IMR-90 (cell line): ENCODE results near the gene MFSD2A. TPM values are rescaled to one million over a fixed set of nuclear protein-coding genes. Genes with fewer than 3 reads are reported as not detected.

Source experiments
- ATAC-seq: fragments of 200-7000 bp; cut with Tn5 transposase; 2 replicates; pipeline ENCODE4 v1.9.1; 2020; ENCODE audit warnings: low read depth, mild to moderate bottlenecking, moderate library complexity
- BruUV-seq: library from RNA; stranded (reverse); fragments of 400-500 nt; replicated peaks from 2 replicates; lab custom pipeline; 2021; lab: Mats Ljungman, UMichigan
- CTCF ChIA-PET: fragments of 300-600 bp; formaldehyde crosslinking; extraction: SDS; loops from one replicate; lab custom pipeline; 2021; ENCODE audit warnings: antibody characterized with exemption; lab: Yijun Ruan, JAX
- POLR2A ChIA-PET: fragments of 300-600 bp; sonication (Branson Sonifier 250); formaldehyde crosslinking; loops from one replicate; lab custom pipeline; 2022; ENCODE audit warnings: antibody characterized with exemption; ENCODE audit not compliant: unreplicated experiment; lab: Charles Lee
- DNase-seq: peaks from one replicate; pipeline ENCODE4 v3.0.0; 2013
- H2AFZ ChIP-seq: replicated peaks from 2 replicates; pipeline ENCODE3; 2013; ENCODE audit warnings: low read length, mild to moderate bottlenecking; ENCODE audit not compliant: poor library complexity
- H2AK5ac ChIP-seq: 2 replicates; pipeline ENCODE4 v1.6.1; 2013; ENCODE audit warnings: low read depth, low read length, inconsistent platforms
- H2AK9ac ChIP-seq: replicated peaks from 2 replicates; pipeline ENCODE3; 2013; ENCODE audit warnings: mild to moderate bottlenecking, low read depth, low read length, moderate library complexity; ENCODE audit not compliant: poor library complexity
- H2BK120ac ChIP-seq: 2 replicates; pipeline ENCODE4 v1.6.1; 2013; ENCODE audit warnings: low read depth, low read length, inconsistent platforms
- H2BK15ac ChIP-seq: 3 replicates; pipeline ENCODE4 v1.6.1; 2013; ENCODE audit warnings: low read depth, low read length, inconsistent platforms
- H2BK20ac ChIP-seq: 2 replicates; pipeline ENCODE4 v1.6.1; 2013; ENCODE audit warnings: low read depth, mild to moderate bottlenecking, inconsistent platforms, low read length, moderate library complexity
- H2BK5ac ChIP-seq: 2 replicates; pipeline ENCODE4 v1.6.1; 2013; ENCODE audit warnings: mild to moderate bottlenecking, low read depth, low read length, inconsistent platforms; ENCODE audit not compliant: poor library complexity, severe bottlenecking
- H3K14ac ChIP-seq: replicated peaks from 2 replicates; pipeline ENCODE4 v1.6.1; 2013; ENCODE audit warnings: low read depth, low read length, inconsistent platforms
- H3K18ac ChIP-seq: 2 replicates; pipeline ENCODE4 v1.6.1; 2013; ENCODE audit warnings: low read depth, low read length, control low read depth
- H3K23ac ChIP-seq: 2 replicates; pipeline ENCODE4 v1.6.1; 2013; ENCODE audit warnings: low read depth, low read length, inconsistent platforms
- H3K27ac ChIP-seq: 2 replicates; pipeline ENCODE4 v1.5.1; 2013; ENCODE audit warnings: mild to moderate bottlenecking, control low read depth, low read length; ENCODE audit not compliant: insufficient read depth
- H3K27me3 ChIP-seq: 2 replicates; pipeline ENCODE4 v1.6.1; 2013; ENCODE audit warnings: low read length; ENCODE audit not compliant: control insufficient read depth, insufficient read depth
- H3K36me3 ChIP-seq: 2 replicates; pipeline ENCODE4 v1.6.1; 2013; ENCODE audit warnings: low read length, mixed read lengths; ENCODE audit not compliant: control insufficient read depth, insufficient read depth
- H3K4ac ChIP-seq: 2 replicates; pipeline ENCODE4 v1.6.1; 2013; ENCODE audit warnings: low read depth, low read length, inconsistent platforms
- H3K4me1 ChIP-seq: 2 replicates; pipeline ENCODE4 v1.6.1; 2013; ENCODE audit warnings: low read length, mixed read lengths; ENCODE audit not compliant: control insufficient read depth, insufficient read depth
- H3K4me2 ChIP-seq: 2 replicates; pipeline ENCODE4 v1.6.1; 2013; ENCODE audit warnings: low read depth, mild to moderate bottlenecking, control low read depth, low read length, moderate library complexity
- H3K4me3 ChIP-seq: 2 replicates; pipeline ENCODE4 v1.5.1; 2013; ENCODE audit warnings: low read depth, mild to moderate bottlenecking, control low read depth, low read length, moderate library complexity; ENCODE audit not compliant: insufficient read depth
- H3K56ac ChIP-seq: 2 replicates; pipeline ENCODE4 v1.6.1; 2013; ENCODE audit warnings: low read length, inconsistent platforms; ENCODE audit not compliant: insufficient read depth; ENCODE audit errors: extremely low read depth
- H3K79me1 ChIP-seq, 2 experiments: 2 replicates each; pipeline ENCODE4 v1.6.1; 2013; ENCODE audit warnings: low read length in 2 of 2, inconsistent platforms in 1 of 2, low read depth in 1 of 2
- H3K9ac ChIP-seq: 2 replicates; pipeline ENCODE4 v1.6.1; 2013; ENCODE audit warnings: low read depth, low read length, control low read depth
- H3K9me1 ChIP-seq: 2 replicates; pipeline ENCODE4 v1.6.1; 2013; ENCODE audit warnings: low read length, inconsistent platforms; ENCODE audit not compliant: insufficient read depth
- H3K9me3 ChIP-seq: 2 replicates; pipeline ENCODE4 v1.6.1; 2013; ENCODE audit warnings: low read length; ENCODE audit not compliant: control insufficient read depth, insufficient read depth
- H4K20me1 ChIP-seq: 2 replicates; pipeline ENCODE4 v1.6.1; 2013; ENCODE audit warnings: low read length, inconsistent platforms; ENCODE audit not compliant: insufficient read depth
- H4K5ac ChIP-seq: 2 replicates; pipeline ENCODE4 v1.6.1; 2013; ENCODE audit warnings: mild to moderate bottlenecking, low read depth, low read length, control low read depth
- H4K8ac ChIP-seq, 2 experiments: 2 replicates each; pipeline ENCODE4 v1.6.1; 2013; ENCODE audit warnings: low read depth in 2 of 2, low read length in 2 of 2, control low read depth in 1 of 2, inconsistent platforms in 1 of 2
- H4K91ac ChIP-seq: 2 replicates; pipeline ENCODE4 v1.6.1; 2013; ENCODE audit warnings: low read depth, low read length, inconsistent platforms; ENCODE audit not compliant: insufficient read depth
- BHLHE40 ChIP-seq: fragments of 150-350 bp; IDR thresholded peaks from 2 replicates; pipeline ENCODE4 v1.6.1; 2016; ENCODE audit warnings: mild to moderate bottlenecking, low read depth, low read length
- CEBPB ChIP-seq: IDR thresholded peaks from 2 replicates; pipeline ENCODE4 v1.6.1; 2012; ENCODE audit warnings: low read depth, low read length, improper control_type of control experiment
- CHD1 ChIP-seq: IDR thresholded peaks from 2 replicates; pipeline ENCODE4 v1.6.1; 2012; ENCODE audit warnings: low read depth, low read length, improper control_type of control experiment
- FOS ChIP-seq: fragments of 150-350 bp; IDR thresholded peaks from 2 replicates; pipeline ENCODE4 v1.6.1; 2016; ENCODE audit warnings: low read depth, low read length
- MAFK ChIP-seq: IDR thresholded peaks from 2 replicates; pipeline ENCODE4 v1.6.1; 2012; ENCODE audit warnings: low read depth, low read length, improper control_type of control experiment
- MAZ ChIP-seq: IDR thresholded peaks from 2 replicates; pipeline ENCODE4 v1.6.1; 2012; ENCODE audit warnings: low read depth, mild to moderate bottlenecking, low read length, improper control_type of control experiment, moderate library complexity, borderline replicate concordance
- MXI1 ChIP-seq: IDR thresholded peaks from 2 replicates; pipeline ENCODE4 v1.6.1; 2012; ENCODE audit warnings: low read depth, mild to moderate bottlenecking, low read length, moderate library complexity, borderline replicate concordance
- NFE2L2 ChIP-seq: fragments of 150-350 bp; IDR thresholded peaks from 2 replicates; pipeline ENCODE4 v1.6.1; 2016; ENCODE audit warnings: low read depth, mild to moderate bottlenecking, low read length
- POLR2A ChIP-seq: IDR thresholded peaks from 2 replicates; pipeline ENCODE4 v1.6.1; 2012; ENCODE audit warnings: mild to moderate bottlenecking, low read depth, low read length
- RAD21 ChIP-seq: IDR thresholded peaks from 2 replicates; pipeline ENCODE4 v1.6.1; 2012; ENCODE audit warnings: low read length, improper control_type of control experiment
- RCOR1 ChIP-seq: IDR thresholded peaks from 2 replicates; pipeline ENCODE4 v1.6.1; 2012; ENCODE audit warnings: mild to moderate bottlenecking, low read length, improper control_type of control experiment; ENCODE audit not compliant: insufficient replicate concordance
- RFX5 ChIP-seq: IDR thresholded peaks from 2 replicates; pipeline ENCODE4 v1.8.0; 2012; ENCODE audit warnings: low read depth, mild to moderate bottlenecking, low read length, moderate library complexity
- SMC3 ChIP-seq: fragments of 150-350 bp; IDR thresholded peaks from 2 replicates; pipeline ENCODE4 v1.6.1; 2016; ENCODE audit warnings: low read depth, mild to moderate bottlenecking, antibody characterized with exemption, low read length, moderate library complexity
- WGBS, 2 experiments: methylation state at CpG; one replicate each; pipeline versions ENCODE4 v1.1.5 to v1.1.7; 2013; ENCODE audit warnings: missing lambda C conversion rate in 2 of 2; ENCODE audit not compliant: insufficient read length in 1 of 2; ENCODE audit errors: extremely low coverage in 2 of 2; 5-methylcytosine and 5-hydroxymethylcytosine counted together
- dilution Hi-C: fragments of 300-500 bp; cut with HindIII; formaldehyde crosslinking; loops from one replicate; pipeline ENCODE4 v1.14.3; 2018; ENCODE audit warnings: low sequenced_read_pairs; ENCODE audit not compliant: unreplicated experiment
- in situ Hi-C: fragments of 300-500 bp; cut with MboI; formaldehyde crosslinking; loops from 3 replicates; pipeline ENCODE4 v1.14.3; 2019; ENCODE audit warnings: low sequenced_read_pairs, inconsistent platforms, mixed read lengths
- intact Hi-C: fragments of 100-400 bp; cut with micrococcal nuclease; formaldehyde crosslinking; loops from 2 replicates; pipeline ENCODE4 v1.10.0; 2022
- polyA plus RNA-seq, 3 experiments: library from polyadenylated mRNA; depleted of rRNA; stranded (reverse); fragments of >200 nt; gene quantifications; 2 replicates each; pipeline ENCODE4 v1.2.3, GENCODE V29; 2012; ENCODE audit warnings: low replicate concordance in 1 of 3
- total RNA-seq: library from RNA; depleted of rRNA; stranded (reverse); fragments of >200 nt; gene quantifications from 2 replicates; pipeline ENCODE4 v1.2.3, GENCODE V29; 2012
- TF ChIP-seq, protein P1 (sequence below): fragments of 150-350 bp; IDR thresholded peaks from 2 replicates; pipeline ENCODE4 v1.6.1; 2017; ENCODE audit warnings: mild to moderate bottlenecking, antibody characterized with exemption, low read length, low read depth
- TF ChIP-seq, protein P2 (sequence below): conservative IDR thresholded peaks from 2 replicates; pipeline ENCODE4 v1.5.1; 2012; ENCODE audit warnings: mild to moderate bottlenecking, low read depth, low read length, improper control_type of control experiment
- TF ChIP-seq, protein P3 (sequence below): fragments of 150-350 bp; IDR thresholded peaks from 2 replicates; pipeline ENCODE4 v1.6.1; 2016; ENCODE audit warnings: low read depth, mild to moderate bottlenecking, low read length, moderate library complexity, borderline replicate concordance

Gene MFSD2A
- total and polyA plus RNA-seq, 2 of the 4 experiments (the other 2 are of a cell fraction) = 5.7 to 7.3 TPM

DNA sequence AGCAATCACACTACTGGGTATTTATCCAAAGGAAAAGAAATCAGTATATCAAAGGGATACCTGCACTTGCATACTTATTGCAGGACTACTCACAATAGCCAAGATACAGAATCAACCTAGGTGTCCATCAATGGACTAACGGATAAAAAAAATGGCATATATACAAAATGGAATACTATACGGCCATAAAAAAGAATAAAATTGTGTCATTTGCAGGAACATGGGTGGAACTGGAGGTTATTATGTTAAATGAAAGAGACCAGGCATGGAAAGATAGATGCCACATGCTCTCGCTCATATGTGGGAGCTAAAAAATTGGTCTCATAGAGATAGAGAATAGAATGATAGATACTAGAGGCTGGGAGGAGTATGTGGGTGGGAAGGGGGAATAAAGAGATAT, 56.3 kb downstream of the MFSD2A start:
- 94% methylated on average over 2 of the region's 3 CpGs; no CpG with 5 or more reads in 1 of the 2 experiments for WGBS, 2 experiments
- Histone ChIP-seq H2AK5ac (no peak overlapping the region), H3K23ac (no peak overlapping the region), H3K4me3 (no peak overlapping the region), H4K91ac (no peak overlapping the region), H3K4me1 (no peaks in the 10 kb centered on the region; the same call in 1 of the 2 replicates), H2BK120ac (no peak overlapping the region), H4K20me1 (no peaks in the 10 kb centered on the region), H3K18ac (no peak overlapping the region), H2BK15ac (no peak overlapping the region), H3K4ac (no peak overlapping the region), H2BK20ac (no peak overlapping the region), H3K14ac (no peak overlapping the region), H2BK5ac (no peak overlapping the region), H4K8ac (no peak overlapping the region), H3K4me2 (no peak overlapping the region), H3K27me3 (no peaks in the 10 kb centered on the region), H3K56ac (no peak overlapping the region), H3K9ac (no peak overlapping the region), H4K5ac (no peak overlapping the region), H3K79me1 (no peaks in the 10 kb centered on the region), H3K9me3 (no peaks in the 10 kb centered on the region), H3K9me1 (0 out of 2 replicates have a peak, but pooled peaks cover 2% of the 10 kb centered on the region), H3K36me3 (no peaks in the 10 kb centered on the region), H2AK9ac (no peak overlapping the region), H3K27ac (no peak overlapping the region), H2AFZ (no peak overlapping the region)
- DNase-seq (no peak), ATAC-seq (no peak)
- intact Hi-C loops (no loop called here), in situ Hi-C loops (no loop called here), dilution Hi-C loops (no loop called here)
- TF ChIP-seq SMC3 (no peak), RFX5 (no peak), CHD1 (no peak), RAD21 (no peak), MXI1 (no peak), MAZ (no peak), NFE2L2 (no peak), POLR2A (no peak), CEBPB (no peak), MAFK (no peak), RCOR1 (no peak), BHLHE40 (no peak), FOS (no peak)
- TF ChIP-seq, protein P1, sequence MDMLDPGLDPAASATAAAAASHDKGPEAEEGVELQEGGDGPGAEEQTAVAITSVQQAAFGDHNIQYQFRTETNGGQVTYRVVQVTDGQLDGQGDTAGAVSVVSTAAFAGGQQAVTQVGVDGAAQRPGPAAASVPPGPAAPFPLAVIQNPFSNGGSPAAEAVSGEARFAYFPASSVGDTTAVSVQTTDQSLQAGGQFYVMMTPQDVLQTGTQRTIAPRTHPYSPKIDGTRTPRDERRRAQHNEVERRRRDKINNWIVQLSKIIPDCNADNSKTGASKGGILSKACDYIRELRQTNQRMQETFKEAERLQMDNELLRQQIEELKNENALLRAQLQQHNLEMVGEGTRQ = no peak
- TF ChIP-seq, protein P2, sequence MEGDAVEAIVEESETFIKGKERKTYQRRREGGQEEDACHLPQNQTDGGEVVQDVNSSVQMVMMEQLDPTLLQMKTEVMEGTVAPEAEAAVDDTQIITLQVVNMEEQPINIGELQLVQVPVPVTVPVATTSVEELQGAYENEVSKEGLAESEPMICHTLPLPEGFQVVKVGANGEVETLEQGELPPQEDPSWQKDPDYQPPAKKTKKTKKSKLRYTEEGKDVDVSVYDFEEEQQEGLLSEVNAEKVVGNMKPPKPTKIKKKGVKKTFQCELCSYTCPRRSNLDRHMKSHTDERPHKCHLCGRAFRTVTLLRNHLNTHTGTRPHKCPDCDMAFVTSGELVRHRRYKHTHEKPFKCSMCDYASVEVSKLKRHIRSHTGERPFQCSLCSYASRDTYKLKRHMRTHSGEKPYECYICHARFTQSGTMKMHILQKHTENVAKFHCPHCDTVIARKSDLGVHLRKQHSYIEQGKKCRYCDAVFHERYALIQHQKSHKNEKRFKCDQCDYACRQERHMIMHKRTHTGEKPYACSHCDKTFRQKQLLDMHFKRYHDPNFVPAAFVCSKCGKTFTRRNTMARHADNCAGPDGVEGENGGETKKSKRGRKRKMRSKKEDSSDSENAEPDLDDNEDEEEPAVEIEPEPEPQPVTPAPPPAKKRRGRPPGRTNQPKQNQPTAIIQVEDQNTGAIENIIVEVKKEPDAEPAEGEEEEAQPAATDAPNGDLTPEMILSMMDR = no peak
- TF ChIP-seq, protein P3, sequence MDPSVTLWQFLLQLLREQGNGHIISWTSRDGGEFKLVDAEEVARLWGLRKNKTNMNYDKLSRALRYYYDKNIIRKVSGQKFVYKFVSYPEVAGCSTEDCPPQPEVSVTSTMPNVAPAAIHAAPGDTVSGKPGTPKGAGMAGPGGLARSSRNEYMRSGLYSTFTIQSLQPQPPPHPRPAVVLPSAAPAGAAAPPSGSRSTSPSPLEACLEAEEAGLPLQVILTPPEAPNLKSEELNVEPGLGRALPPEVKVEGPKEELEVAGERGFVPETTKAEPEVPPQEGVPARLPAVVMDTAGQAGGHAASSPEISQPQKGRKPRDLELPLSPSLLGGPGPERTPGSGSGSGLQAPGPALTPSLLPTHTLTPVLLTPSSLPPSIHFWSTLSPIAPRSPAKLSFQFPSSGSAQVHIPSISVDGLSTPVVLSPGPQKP = no peak
- ChIA-PET POLR2A (no interaction called here), CTCF (no interaction called here)
- BruUV-seq = no TSS peak
